ENCODE measurements around the gene THSD4. TPM values are rescaled to one million over a fixed set of nuclear protein-coding genes. Genes with fewer than 3 reads are reported as not detected.

THSD4 gene
- total and polyA plus RNA-seq, 2 of the 4 experiments (the other 2 are of a cell fraction) = 25.5 to 31.1 TPM

GRCh38 chr15:71112429-71112828, 2.8 kb upstream of the THSD4 start:
- peaks cover 10% of the 10 kb centered on the region; the same call in 1 of the 2 replicates for H3K9me1 ChIP-seq (ENCODE audit: insufficient read depth, low read length)
- CTCF ChIA-PET = interaction anchor here (0.6 to 1.0 kb wide), 3 partner anchors 8 to 220 kb away, joined by 3 read pairs; partner anchors contain the start of gene LRRC49
- no peak overlapping the region for H2BK120ac ChIP-seq (ENCODE audit: low read depth, low read length)
- H3K27ac ChIP-seq (ENCODE audit: insufficient read depth, low read length) = no peak overlapping the region
- H2AK9ac ChIP-seq (replicated peaks; ENCODE audit: low read depth, low read length, poor library complexity) = no peak overlapping the region
- no peak overlapping the region for H3K4me3 ChIP-seq (ENCODE audit: insufficient read depth, low read depth, low read length)
- 100% methylated on average over 1 of the region's 2 CpGs; no CpG with 5 or more reads in 1 of the 2 experiments for WGBS, 2 experiments (ENCODE audit: extremely low coverage in 2 of 2, insufficient read length in 1 of 2)
- dilution Hi-C loops (cut with HindIII; ENCODE audit: low sequenced_read_pairs, unreplicated experiment) (no loop called here), in situ Hi-C loops (cut with MboI; ENCODE audit: low sequenced_read_pairs) (loop anchor here (5.0 kb wide), 3 partner anchors 100 to 695 kb away; no protein-coding TSS in a partner anchor), intact Hi-C loops (cut with micrococcal nuclease) (no loop called here)
- H3K14ac ChIP-seq (replicated peaks; ENCODE audit: low read depth, low read length) = no peak overlapping the region; the same call in 1 of the 2 replicates
- 0 out of 2 replicates have a peak overlapping the region, but pooled peaks have one; percentile 6 for H3K4ac ChIP-seq (ENCODE audit: low read depth, low read length)
- no peaks in the 10 kb centered on the region for H4K20me1 ChIP-seq (ENCODE audit: insufficient read depth, low read length)
- H2BK5ac ChIP-seq (ENCODE audit: low read depth, low read length, poor library complexity, severe bottlenecking) = no peak overlapping the region
- H4K8ac ChIP-seq (ENCODE audit: low read depth in 2 of 2, low read length in 2 of 2) = peak overlapping the region in 1 of 2 experiments; percentile 44; a peak in 1 of 4 replicates
- H4K5ac ChIP-seq (ENCODE audit: low read depth, low read length) = no peak overlapping the region
- H3K9ac ChIP-seq (ENCODE audit: low read depth, low read length) = no peak overlapping the region
- no peaks in the 10 kb centered on the region for H3K9me3 ChIP-seq (ENCODE audit: control insufficient read depth, insufficient read depth, low read length)
- H2AK5ac ChIP-seq (ENCODE audit: low read depth, low read length) = peak overlapping the region; percentile 64; the same call in 1 of the 2 replicates
- H3K18ac ChIP-seq (ENCODE audit: low read depth, low read length) = peak overlapping the region; percentile 17
- 0 out of 2 replicates have a peak overlapping the region, but pooled peaks have one; percentile 2 for H2BK20ac ChIP-seq (ENCODE audit: low read depth, low read length)
- BruUV-seq (replicated peaks) = no TSS peak
- H2AFZ ChIP-seq (replicated peaks; ENCODE audit: low read length, poor library complexity) = no peak overlapping the region
- POLR2A ChIA-PET (ENCODE audit: unreplicated experiment) = interaction anchor here (0.6 kb wide), 1 partner anchor 111 kb away, joined by 3 read pairs; no protein-coding TSS in a partner anchor
- H3K4me2 ChIP-seq (ENCODE audit: low read depth, low read length) = no peak overlapping the region
- H4K91ac ChIP-seq (ENCODE audit: insufficient read depth, low read depth, low read length) = peak overlapping the region; percentile 30; the same call in 1 of the 2 replicates
- H3K4me1 ChIP-seq (ENCODE audit: control insufficient read depth, insufficient read depth, low read length) = peaks cover 19% of the 10 kb centered on the region
- TF ChIP-seq BHLHE40 (IDR thresholded peaks at IDR 0.05; ENCODE audit: low read depth, low read length) (no peak), POLR2A (IDR thresholded peaks at IDR 0.05; ENCODE audit: low read depth, low read length) (peak; percentile 71; the same call in 1 of the 2 replicates)
- TF ChIP-seq, protein P1, sequence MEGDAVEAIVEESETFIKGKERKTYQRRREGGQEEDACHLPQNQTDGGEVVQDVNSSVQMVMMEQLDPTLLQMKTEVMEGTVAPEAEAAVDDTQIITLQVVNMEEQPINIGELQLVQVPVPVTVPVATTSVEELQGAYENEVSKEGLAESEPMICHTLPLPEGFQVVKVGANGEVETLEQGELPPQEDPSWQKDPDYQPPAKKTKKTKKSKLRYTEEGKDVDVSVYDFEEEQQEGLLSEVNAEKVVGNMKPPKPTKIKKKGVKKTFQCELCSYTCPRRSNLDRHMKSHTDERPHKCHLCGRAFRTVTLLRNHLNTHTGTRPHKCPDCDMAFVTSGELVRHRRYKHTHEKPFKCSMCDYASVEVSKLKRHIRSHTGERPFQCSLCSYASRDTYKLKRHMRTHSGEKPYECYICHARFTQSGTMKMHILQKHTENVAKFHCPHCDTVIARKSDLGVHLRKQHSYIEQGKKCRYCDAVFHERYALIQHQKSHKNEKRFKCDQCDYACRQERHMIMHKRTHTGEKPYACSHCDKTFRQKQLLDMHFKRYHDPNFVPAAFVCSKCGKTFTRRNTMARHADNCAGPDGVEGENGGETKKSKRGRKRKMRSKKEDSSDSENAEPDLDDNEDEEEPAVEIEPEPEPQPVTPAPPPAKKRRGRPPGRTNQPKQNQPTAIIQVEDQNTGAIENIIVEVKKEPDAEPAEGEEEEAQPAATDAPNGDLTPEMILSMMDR (conservative IDR thresholded peaks at IDR 0.05; ENCODE audit: low read depth, low read length) = no peak
- H2BK15ac ChIP-seq (ENCODE audit: low read depth, low read length) = peak overlapping the region; percentile 12; the same call in 1 of the 3 replicates
- peaks cover 9 to 22% of the 10 kb centered on the region in 2 experiments; a peak in 2 of 4 replicates for H3K79me1 ChIP-seq (ENCODE audit: low read depth in 1 of 2, low read length in 2 of 2)
- peak; percentile 41 for DNase-seq
- no peaks in the 10 kb centered on the region for H3K27me3 ChIP-seq (ENCODE audit: control insufficient read depth, insufficient read depth, low read length)
- no peak overlapping the region for H3K23ac ChIP-seq (ENCODE audit: low read depth, low read length)
- no peak for ATAC-seq (ENCODE audit: low read depth)
- no peaks in the 10 kb centered on the region for H3K36me3 ChIP-seq (ENCODE audit: control insufficient read depth, insufficient read depth, low read length)
- no peak overlapping the region for H3K56ac ChIP-seq (ENCODE audit: extremely low read depth, insufficient read depth, low read length)

Data from IMR-90 (cell line).